HG02588 (cell line): Measurements from ENCODE around the gene FBXO11.
"Not testable (repeated sequence)": the region's sequence is repeated elsewhere in the genome, so short reads cannot be mapped to it uniquely, and the experiment has no call there.

Source experiments
- ATAC-seq: cut with Tn5 transposase; IDR thresholded peaks from one replicate; pipeline ENCODE4 v1.9.1; 2021; ENCODE audit warnings: mild to moderate bottlenecking, moderate library complexity; ENCODE audit not compliant: unreplicated experiment

Gene FBXO11

DNA sequence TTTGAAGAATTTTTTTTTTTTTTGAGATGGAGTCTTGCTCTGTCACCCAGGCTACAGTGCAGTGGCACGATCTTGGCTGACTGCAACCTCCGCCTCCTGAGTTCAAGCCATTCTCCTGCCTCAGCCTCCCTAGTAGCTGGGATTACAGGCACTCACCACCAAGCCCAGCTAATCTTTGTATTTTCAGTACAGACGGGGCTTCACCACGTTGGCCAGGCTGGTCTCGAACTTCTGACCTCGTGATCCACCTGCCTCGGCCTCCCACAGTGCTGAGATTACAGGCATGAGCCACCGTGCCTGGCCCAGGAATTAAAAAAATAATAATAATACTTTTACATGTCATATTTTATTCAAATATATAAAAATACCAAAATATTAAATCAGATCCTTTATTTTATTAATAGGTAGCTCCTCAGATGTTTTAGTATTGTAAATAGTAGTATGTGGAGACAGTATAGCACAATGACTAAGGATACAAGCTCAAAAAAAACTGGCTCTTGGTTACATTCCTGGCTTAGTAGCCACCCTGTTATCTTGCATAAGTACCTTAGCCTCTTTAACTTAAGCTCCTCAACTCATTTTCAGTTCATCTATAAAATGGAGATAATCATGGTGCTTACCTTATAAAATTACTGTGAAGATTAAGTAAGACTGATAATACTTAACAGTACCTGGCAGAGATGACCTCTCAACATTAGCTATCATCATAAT lies 53.1 kb downstream of the FBXO11 start:
- not testable (repeated sequence) for ATAC-seq

DNA sequence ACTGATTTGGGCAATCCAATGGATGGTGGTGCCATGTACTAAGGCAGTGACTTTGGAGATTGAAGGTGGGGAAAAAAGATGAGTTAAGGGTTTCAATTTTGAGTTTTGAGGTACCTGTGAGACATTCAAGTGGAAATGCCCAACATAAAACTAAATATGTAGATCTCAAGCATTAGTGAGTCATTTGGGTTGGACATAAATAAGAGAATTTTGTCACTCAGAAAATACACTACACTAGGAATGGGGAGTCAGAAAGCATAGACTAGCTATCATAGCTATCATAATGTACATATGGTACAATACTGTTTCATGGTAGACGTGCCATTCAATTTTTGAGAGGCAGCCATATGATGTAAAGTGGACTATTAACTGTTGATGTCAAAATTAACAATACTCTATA lies 56.1 kb downstream of the FBXO11 start:
- ATAC-seq = no peak

DNA sequence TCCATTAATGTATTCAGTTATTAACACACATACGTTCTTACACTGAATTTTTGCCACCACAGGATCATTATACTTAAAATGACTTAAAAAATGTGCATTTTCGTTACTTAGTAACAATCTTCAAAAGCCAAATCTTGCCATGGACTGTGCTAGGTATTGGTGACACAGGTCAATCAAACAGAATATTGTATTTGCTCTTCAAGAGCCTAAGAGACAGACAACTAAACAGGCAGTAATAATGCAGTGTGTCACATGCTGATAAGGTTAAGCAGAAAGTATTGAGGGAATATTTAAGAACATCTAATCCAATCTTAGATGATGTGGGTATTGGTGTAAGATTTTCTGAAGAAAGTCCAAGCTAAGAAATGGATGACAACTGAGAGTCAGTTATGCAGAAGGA lies 56.9 kb downstream of the FBXO11 start:
- ATAC-seq = no peak

DNA sequence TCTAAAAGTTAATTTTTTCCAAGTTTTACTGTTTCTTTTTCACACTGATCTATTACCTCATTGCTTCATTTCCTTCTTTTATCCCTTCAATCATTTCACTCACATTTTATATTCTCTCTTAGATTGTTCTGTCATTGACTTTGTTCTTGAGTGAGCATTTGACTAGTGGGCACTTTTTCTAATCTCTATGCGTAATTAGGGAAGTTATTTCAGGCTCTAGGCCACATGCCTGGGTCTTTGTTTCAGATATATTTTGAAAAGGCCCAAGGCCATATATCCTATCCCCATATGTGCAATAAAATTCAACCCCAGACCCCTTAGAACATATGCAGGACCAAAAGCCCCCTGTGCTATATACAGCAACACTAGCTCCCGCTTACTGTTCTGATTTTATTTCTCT lies 62.1 kb downstream of the FBXO11 start:
- ATAC-seq = no peak

DNA sequence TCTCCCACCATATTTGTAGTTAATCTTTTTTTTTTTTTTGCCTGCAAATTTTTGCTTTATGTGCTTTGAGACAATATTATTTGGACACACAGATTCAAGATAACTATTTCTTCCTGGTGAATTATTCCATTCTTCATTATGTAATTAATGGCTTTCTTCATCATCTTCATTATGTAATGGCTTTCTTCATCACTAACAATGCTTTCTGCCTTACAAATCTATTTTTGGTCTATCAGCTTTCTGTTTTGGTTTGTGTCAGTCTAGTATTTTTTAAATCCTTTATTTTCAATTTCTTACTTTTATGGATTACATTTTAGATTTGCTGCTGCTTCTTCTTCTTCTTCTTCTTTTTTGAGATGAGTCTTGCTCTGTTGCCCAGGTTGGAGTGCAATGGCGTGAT lies 62.9 kb downstream of the FBXO11 start:
- no peak for ATAC-seq

DNA sequence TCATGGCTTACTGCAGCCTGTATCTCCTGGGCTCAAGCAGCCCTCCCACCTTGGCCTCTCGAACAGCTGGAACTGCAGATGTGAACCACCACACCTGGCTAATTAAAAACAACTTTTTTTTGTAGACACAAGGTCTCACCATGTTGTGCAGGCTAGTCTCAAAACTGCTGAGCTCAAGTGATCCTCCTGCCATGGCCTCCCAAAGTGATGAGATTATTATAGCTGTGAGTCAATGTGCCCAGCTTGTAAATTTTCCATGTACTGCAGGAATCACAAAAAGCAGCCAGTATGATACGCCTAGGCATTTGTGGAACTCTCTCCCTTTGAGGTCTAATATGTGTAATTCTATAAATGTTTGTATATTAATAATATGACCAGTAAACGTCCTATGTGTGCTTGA lies 63.5 kb downstream of the FBXO11 start:
- no peak for ATAC-seq

DNA sequence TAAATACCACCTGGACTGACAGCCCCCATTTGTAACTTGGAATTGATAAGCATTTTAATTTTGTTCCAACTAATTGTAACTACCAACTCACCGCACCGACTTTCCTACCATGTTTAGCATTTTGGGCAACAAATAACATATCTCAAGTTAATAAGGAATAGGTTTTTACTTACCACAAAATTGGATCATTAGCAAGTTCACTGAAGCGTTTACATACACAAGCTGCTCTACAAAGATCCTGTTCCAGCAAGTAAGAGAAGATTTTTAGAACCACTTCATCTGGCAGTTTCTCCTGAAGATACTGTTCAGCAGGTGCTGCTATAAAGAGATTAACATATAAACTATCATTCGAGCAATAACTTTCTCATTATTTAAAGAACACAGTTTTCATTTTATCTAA lies 67.6 kb downstream of the FBXO11 start:
- no peak for ATAC-seq

DNA sequence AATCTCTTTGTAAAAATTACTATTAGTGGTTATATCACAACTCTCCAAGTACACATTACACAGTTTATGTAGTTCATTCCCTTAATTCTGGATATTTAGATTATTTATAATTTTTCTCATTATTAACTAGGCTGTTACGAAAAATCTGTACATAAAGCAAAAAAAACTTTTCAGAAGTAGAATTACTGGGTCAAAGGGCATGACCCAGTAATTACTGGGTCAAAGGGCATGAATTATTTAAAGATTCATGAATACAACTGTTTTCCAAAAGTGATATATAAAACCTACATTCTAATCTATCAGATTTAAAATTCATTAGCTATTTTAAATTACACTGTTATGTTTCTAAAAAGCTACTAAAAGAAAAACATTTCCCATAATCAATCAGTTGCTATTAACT lies 68.0 kb downstream of the FBXO11 start:
- no peak for ATAC-seq

DNA sequence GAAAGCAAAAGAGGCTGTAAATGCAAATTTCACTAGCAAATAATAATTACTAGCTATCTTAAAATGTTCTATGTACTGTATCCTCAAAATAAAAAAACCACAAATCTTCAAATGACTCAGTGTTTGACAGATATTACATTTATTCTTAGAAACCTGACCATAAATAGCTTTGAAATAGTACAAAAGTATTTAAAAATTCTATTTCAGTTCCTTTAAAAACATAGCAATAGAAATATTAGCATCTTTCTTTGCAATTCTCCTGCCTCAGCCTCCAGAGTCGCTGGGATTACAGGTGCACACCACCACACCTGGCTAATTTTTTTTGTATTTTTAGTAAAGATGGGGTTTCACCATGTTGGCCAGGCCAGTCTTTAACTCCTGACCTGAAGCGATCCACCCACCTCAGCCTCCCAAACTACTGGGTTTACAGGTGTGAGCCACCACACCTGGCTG lies 72.8 kb downstream of the FBXO11 start:
- ATAC-seq = peak; percentile 68

DNA sequence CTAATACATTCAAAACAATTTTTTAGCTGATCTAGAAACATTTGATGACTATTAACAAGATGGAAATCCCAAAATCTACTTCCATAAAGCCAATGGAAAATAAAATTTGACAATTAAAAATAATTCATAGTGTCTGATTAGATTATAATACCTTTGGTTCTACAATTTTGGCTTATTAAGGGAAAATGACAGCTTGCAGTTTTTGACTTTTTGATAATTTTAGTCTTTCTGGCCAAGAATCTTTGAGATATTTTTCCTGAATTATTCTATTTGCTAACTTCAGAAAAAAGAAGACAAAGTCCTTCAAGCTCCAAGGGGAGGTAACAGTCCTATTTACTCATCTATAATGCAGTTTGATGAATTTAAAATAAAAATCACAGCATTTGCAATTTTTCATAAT lies 83.8 kb downstream of the FBXO11 start:
- no peak for ATAC-seq

DNA sequence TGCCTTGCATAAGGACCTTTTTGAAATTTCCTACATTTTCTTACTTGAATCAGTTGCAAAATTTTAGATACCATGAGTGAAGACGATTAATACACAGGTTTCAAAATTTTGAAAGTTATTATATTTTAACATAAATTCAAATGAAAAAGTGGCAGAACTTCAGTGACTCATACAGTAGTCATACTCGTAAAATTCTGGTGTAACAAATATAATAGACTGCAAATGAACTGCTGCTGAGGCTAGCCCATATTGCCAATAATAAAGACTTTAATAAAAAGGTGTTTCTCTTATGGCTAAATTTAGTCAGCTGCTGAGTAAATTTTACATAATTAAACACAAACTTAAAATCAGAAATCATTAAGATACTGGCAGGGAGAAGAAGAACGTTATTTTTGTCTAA lies 86.5 kb downstream of the FBXO11 start:
- ATAC-seq = no peak

DNA sequence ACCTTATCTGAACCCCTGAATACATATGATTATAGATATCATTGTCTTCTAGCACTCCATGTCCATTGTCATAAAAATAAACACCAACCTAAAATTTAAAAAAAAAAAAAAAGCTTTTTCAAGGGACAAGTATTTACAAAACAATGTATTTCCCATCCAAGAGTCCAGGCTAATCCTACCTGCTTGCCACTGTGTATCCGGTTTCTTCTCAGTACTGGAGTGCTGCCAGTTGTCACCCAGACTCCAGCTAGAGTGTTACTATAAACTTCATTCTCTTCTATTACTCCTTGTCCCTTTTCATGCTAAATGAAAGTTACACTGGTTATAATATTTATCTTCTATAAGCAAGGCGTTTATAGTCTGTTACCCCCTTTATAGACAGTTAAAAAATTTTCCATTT lies 87.5 kb downstream of the FBXO11 start:
- ATAC-seq = no peak

DNA sequence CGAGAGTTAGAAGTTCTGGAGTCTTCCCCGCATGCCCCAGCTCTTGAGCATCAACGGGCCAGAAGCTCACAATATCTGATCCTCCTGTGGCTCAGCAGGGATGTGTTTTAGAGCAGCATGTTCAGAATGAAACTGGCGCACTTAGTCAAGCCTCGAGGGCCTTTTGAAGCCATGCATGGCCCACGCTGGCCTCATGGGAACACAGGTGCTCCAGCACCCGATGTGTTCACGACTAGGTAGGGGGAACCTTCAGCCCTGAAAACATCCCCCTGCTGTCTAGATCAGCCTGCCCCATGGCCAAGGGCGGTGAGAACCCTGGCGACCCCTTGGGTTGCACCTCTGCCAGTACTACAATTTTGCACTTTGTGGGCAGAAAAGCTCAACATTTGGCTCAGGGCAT lies 90.5 kb downstream of the FBXO11 start:
- ATAC-seq = no peak

DNA sequence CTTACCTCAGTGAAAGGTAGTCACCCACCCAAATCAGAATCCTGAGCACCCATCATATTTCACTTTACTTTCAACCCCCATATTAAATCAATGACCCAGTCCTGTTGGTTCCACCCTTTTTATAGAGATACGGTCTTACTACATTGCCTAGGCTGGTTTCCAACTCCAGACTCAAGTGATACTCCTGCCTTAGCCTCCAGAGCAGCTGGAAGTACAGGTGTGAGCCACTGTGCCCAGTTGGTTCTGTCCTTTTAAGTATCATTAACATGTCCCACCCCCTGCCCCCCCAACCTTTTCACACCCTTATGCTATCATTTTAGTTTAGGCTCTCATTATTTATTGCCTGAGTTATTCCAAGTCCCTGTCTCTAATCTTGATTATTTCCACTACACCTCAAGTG lies 94.6 kb downstream of the FBXO11 start:
- no peak for ATAC-seq

DNA sequence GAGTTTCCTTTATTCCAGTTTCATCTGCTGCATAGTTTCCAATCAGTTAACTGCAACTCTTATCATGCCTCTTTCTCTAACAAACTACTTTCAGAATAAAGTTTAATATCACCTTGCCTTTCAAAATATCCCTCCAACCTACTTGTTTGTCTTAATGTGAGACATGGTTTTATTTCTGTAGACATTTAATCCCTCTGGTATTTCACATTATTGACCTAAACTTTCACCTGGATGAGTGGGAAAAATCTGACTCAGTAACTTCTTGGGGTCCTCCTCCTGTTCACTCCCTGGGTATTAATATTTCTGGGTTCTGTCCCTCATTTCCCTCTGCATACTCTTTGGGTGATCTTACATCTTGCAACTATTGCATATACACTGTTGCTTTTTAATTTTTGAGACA lies 95.4 kb downstream of the FBXO11 start:
- no peak for ATAC-seq

DNA sequence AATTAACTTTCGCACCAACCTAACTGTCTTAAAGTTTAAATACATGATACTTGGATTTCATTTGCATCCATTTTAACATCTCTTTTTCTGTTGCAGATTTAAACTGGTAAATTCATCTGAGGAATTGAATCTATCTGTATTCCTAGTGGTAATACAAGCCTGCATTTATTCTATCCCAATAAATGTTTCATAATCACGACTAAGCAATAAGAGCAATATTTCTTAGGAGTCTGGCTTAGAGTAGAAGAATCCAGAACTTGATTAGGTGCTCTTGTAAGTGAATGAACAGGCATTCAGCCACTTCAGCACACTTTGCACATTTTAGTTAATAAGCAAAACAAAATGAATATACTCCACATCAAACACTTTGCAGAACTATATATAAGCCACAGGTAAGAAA lies 96.4 kb downstream of the FBXO11 start:
- ATAC-seq = no peak

DNA sequence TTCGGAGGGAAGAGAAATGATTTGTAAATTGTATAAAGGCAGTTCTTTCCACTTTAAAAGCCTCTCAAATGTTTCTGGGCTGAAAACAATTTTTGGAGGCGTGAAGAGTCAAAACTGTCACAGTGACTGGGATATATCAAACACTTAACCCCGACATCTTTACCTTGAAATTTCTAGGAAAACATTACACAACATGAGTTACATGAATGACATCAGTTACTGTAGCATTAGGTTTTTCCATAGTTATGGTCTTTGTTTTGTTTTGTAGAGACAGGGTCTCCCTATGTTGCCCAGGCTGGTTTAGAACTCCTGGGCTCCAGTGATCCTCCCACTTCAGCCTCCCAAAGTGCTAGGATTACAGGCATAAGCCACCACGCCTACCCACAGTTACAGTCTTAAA lies 97.7 kb downstream of the FBXO11 start:
- no peak for ATAC-seq

DNA sequence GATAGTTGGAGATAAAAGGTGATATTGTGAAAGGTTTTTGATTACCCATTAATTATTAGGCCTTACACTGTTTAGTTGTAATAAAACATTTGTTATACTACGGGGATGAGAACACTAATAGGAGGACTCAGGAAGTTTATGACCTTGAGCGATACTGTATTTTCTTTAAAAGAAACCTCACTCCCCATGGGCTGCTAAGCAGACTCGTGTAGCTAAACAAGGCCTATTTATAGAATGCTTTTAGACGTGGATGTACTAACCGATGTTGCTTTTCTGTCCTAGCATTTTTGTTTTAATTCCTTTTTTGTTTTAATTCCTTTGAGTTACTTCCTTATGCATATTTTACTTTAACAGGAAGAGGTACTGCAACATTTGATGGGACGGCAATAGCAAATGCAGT lies 100.4 kb downstream of the FBXO11 start:
- no peak for ATAC-seq

DNA sequence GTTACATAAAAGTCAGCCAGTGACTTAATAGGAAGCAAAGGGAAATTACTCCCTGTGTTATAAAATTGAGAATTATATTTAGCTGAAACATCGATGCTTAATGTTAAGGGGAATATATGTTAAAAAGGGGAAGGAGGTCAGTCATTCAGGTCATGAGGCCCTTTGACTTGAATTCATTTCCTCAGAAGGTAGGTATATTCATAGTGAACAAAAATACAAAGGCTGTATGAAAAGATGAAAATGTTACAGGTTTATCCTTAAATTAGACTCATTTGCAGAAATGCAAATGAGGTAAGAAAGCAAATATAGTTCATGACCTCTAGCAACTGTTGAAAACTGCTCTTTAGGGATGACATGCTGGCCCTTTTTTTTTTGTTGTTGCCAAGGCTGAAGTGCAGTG lies 102.5 kb downstream of the FBXO11 start:
- no peak for ATAC-seq

DNA sequence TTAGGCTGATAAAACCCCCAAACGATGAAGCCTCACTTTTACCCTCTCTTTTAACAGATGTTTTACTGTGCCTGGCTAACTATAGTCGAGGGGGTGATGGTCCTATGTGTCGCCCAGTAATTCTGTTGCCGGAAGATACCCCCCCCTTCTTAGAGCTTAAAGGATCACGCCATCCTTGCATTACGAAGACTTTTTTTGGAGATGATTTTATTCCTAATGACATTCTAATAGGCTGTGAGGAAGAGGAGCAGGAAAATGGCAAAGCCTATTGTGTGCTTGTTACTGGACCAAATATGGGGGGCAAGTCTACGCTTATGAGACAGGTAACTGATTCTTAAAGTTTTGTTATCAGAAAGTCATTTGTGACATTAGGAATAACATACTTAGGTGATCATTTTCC lies 102.9 kb downstream of the FBXO11 start:
- ATAC-seq = no peak

DNA sequence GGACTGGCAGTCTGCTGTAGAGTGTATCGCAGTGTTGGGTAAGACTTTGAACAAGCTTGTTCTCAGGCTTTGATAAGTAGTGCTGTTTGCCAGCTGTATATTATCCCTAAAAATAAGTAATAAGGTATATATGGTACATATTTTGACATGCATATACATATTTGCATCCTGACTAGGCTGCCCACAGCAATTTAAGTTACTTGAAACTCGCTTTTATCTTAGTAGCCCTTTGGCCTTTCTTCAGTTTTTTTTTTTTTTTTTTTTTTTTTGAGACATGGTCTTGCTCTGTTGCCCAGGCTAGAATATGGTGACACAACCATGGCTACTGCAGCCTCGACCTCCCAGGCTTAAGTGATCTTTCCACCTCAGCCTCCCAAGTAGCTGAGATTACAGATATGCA lies 105.2 kb downstream of the FBXO11 start:
- ATAC-seq = no peak

DNA sequence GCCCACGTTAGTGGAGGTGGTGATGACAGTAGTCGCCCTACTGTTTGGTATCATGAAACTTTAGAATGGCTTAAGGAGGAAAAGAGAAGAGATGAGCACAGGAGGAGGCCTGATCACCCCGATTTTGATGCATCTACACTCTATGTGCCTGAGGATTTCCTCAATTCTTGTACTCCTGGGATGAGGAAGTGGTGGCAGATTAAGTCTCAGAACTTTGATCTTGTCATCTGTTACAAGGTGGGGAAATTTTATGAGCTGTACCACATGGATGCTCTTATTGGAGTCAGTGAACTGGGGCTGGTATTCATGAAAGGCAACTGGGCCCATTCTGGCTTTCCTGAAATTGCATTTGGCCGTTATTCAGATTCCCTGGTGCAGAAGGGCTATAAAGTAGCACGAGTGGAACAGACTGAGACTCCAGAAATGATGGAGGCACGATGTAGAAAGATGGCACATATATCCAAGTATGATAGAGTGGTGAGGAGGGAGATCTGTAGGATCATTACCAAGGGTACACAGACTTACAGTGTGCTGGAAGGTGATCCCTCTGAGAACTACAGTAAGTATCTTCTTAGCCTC lies 107.2 kb downstream of the FBXO11 start:
- no peak for ATAC-seq

DNA sequence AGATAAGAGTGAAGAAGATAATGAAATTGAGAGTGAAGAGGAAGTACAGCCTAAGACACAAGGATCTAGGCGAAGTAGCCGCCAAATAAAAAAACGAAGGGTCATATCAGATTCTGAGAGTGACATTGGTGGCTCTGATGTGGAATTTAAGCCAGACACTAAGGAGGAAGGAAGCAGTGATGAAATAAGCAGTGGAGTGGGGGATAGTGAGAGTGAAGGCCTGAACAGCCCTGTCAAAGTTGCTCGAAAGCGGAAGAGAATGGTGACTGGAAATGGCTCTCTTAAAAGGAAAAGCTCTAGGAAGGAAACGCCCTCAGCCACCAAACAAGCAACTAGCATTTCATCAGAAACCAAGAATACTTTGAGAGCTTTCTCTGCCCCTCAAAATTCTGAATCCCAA lies 107.7 kb downstream of the FBXO11 start:
- no peak for ATAC-seq
